ENCODE measurements around the gene STXBP4.

- TF ChIP-seq POLR2AphosphoS5 (IDR thresholded peaks at IDR 0.05; ENCODE audit: borderline replicate concordance, low read depth, low read length) (no peak), EZH2 (IDR thresholded peaks at IDR 0.05) (no peak)
Observed at GRCh38 chr17:54941285-54941684, 27.3 kb upstream of the STXBP4 start.
